Activated CD8-positive, alpha-beta memory T cell treated with anti-CD3 and anti-CD28 coated beads for 1 hour (primary cell): ENCODE measurements around the gene TRPC1.
"Not testable (repeated sequence)": the region's sequence is repeated elsewhere in the genome, so short reads cannot be mapped to it uniquely, and the experiment has no call there.

Experiments
- DNase-seq, 2 donors: peaks; one replicate each; pipeline ENCODE4 v3.0.0-alpha.2; 2020; ENCODE audit warnings: low read depth in 1 of 2; ENCODE audit errors: extremely low read depth in 1 of 2

The TRPC1 gene

GRCh38 chr3:142723968-142724681 is at the start of gene TRPC1:
TRPC1 (plus strand) TSS chr3:142724034; CDS start chr3:142724560, 526 bp downstream.
- peak; percentile 48 to 56 for DNase-seq

GRCh38 chr3:142676151-142676550 is 47.7 kb upstream of the TRPC1 start:
- no peak for DNase-seq

- DNase-seq, result no peak
These were observed 43.1 kb upstream of the TRPC1 start for GRCh38 chr3:142680710-142681109.

- DNase-seq, result no peak
These were observed 33.2 kb upstream of the TRPC1 start for GRCh38 chr3:142690613-142691012.

- no peak for DNase-seq
These were observed 32.3 kb upstream of the TRPC1 start for GRCh38 chr3:142691527-142691926.

- no peak for DNase-seq
These were observed 30.5 kb upstream of the TRPC1 start for GRCh38 chr3:142693136-142693853.

- no peak for DNase-seq
These were observed 29.6 kb upstream of the TRPC1 start for GRCh38 chr3:142694225-142694624.

- no peak for DNase-seq
These were observed 18.6 kb upstream of the TRPC1 start for GRCh38 chr3:142705198-142705597.

GRCh38 chr3:142706321-142707127 is 17.3 kb upstream of the TRPC1 start:
- no peak for DNase-seq

- no peak for DNase-seq
These were observed 14.6 kb upstream of the TRPC1 start for GRCh38 chr3:142709207-142709606.

GRCh38 chr3:142714882-142715281 is 9.0 kb upstream of the TRPC1 start:
- not testable (repeated sequence) for DNase-seq

- no peak for DNase-seq
These were observed 7.7 kb upstream of the TRPC1 start for GRCh38 chr3:142716102-142716501.

- DNase-seq, result no peak
These were observed 218 bp upstream of the TRPC1 start for GRCh38 chr3:142723665-142723967.

- DNase-seq, result peak in 1 of 2 donors; percentile 0
These were observed 985 bp downstream of the TRPC1 start for GRCh38 chr3:142724682-142725356.

GRCh38 chr3:142725357-142725739 is 1.5 kb downstream of the TRPC1 start:
- DNase-seq, result no peak

GRCh38 chr3:142726017-142726416 is 2.2 kb downstream of the TRPC1 start:
- no peak for DNase-seq

GRCh38 chr3:142732066-142732465 is 8.2 kb downstream of the TRPC1 start:
- no peak for DNase-seq

GRCh38 chr3:142734834-142735233 is 11.0 kb downstream of the TRPC1 start:
- DNase-seq, result no peak

GRCh38 chr3:142735462-142735861 is 11.6 kb downstream of the TRPC1 start:
- DNase-seq, result no peak

GRCh38 chr3:142738396-142738795 is 14.6 kb downstream of the TRPC1 start:
- no peak for DNase-seq

GRCh38 chr3:142746646-142747045 is 22.8 kb downstream of the TRPC1 start:
- no peak for DNase-seq
